BJ (cell line): ENCODE measurements around the gene DCST2. TPM values are rescaled to one million over a fixed set of nuclear protein-coding genes. Genes with fewer than 3 reads are reported as not detected.

ENCODE experiments used
- CTCF ChIA-PET: fragments of 350-600 bp; formaldehyde crosslinking; extraction: SDS; loops from one replicate; lab custom pipeline; 2021; ENCODE audit warnings: antibody characterized with exemption, inconsistent platforms; lab: Yijun Ruan, JAX
- POLR2A ChIA-PET: fragments of 300-600 bp; sonication (Branson Sonifier 250); formaldehyde crosslinking; extraction: SDS; loops from one replicate; lab custom pipeline; 2021; ENCODE audit warnings: antibody characterized with exemption; lab: Charles Lee
- DNase-seq: peaks from one replicate; pipeline ENCODE4 v3.0.0-alpha.2; 2011; ENCODE audit warnings: low read depth
- H3K27me3 ChIP-seq: 2 replicates; pipeline ENCODE4 v1.6.0; 2011; ENCODE audit warnings: low read length; ENCODE audit not compliant: control insufficient read depth, insufficient read depth
- H3K36me3 ChIP-seq: 2 replicates; pipeline ENCODE4 v1.5.1; 2011; ENCODE audit warnings: low read length; ENCODE audit not compliant: control insufficient read depth, insufficient read depth
- H3K4me3 ChIP-seq: 2 replicates; pipeline ENCODE4 v1.5.1; 2011; ENCODE audit warnings: low read depth, mild to moderate bottlenecking, control low read depth, low read length
- CTCF ChIP-seq: IDR thresholded peaks from 2 replicates; pipeline ENCODE4 v1.5.1; 2011; ENCODE audit warnings: low read depth, mild to moderate bottlenecking, control low read depth, inconsistent platforms, low read length, moderate library complexity; ENCODE audit not compliant: insufficient read depth
- polyA plus RNA-seq: library from polyadenylated mRNA; depleted of rRNA; stranded (reverse); fragments of >200 nt; gene quantifications from 2 replicates; pipeline ENCODE4 v1.2.3, GENCODE V29; 2011

The DCST2 gene
- polyA plus RNA-seq, 1 experiment: 0.38 TPM

- ChIA-PET CTCF (interaction anchor here (0.7 to 6.9 kb wide), 2 partner anchors 12 to 15 kb away, joined by 3 to 31 read pairs; no protein-coding TSS in a partner anchor), POLR2A (no interaction called here)
- no peak overlapping the region for H3K4me3 ChIP-seq
- H3K27me3 ChIP-seq: 0 out of 2 replicates have a peak, but pooled peaks cover 1% of the 10 kb centered on the region
- no peak for TF ChIP-seq CTCF
- H3K36me3 ChIP-seq: no peaks in the 10 kb centered on the region
- no peak for DNase-seq
Measured at GRCh38 chr1:155029513-155030242, 3.9 kb downstream of the DCST2 start.

GRCh38 chr1:155026588-155026987 lies 7.0 kb downstream of the DCST2 start:
- H3K27me3 ChIP-seq: no peaks in the 10 kb centered on the region
- no peaks in the 10 kb centered on the region for H3K36me3 ChIP-seq
- no peak for DNase-seq
- no peak overlapping the region for H3K4me3 ChIP-seq
- no peak for TF ChIP-seq CTCF
- ChIA-PET CTCF (interaction anchor here (1.0 to 1.5 kb wide), 2 partner anchors 10 to 12 kb away, joined by 3 to 4 read pairs; no protein-coding TSS in a partner anchor), POLR2A (no interaction called here)

GRCh38 chr1:155026154-155026553 lies 7.4 kb downstream of the DCST2 start:
- POLR2A ChIA-PET: no interaction called here

GRCh38 chr1:155024315-155024714 lies 9.3 kb downstream of the DCST2 start:
- H3K36me3 ChIP-seq: no peaks in the 10 kb centered on the region
- TF ChIP-seq CTCF: no peak
- H3K4me3 ChIP-seq: no peak overlapping the region
- POLR2A ChIA-PET: no interaction called here
- no peaks in the 10 kb centered on the region for H3K27me3 ChIP-seq
- CTCF ChIA-PET: no interaction called here
- no peak for DNase-seq

More at GRCh38 chr1:155026154-155026553, 7.4 kb downstream of the DCST2 start:
- DNase-seq: no peak
- Histone ChIP-seq H3K27me3 (no peaks in the 10 kb centered on the region), H3K36me3 (no peaks in the 10 kb centered on the region), H3K4me3 (no peak overlapping the region)
- TF ChIP-seq CTCF: no peak
- CTCF ChIA-PET: interaction anchor here (1.0 to 1.5 kb wide), 2 partner anchors 10 to 12 kb away, joined by 3 to 4 read pairs; no protein-coding TSS in a partner anchor

GRCh38 chr1:155023627-155024026 lies 10.0 kb downstream of the DCST2 start:
- H3K36me3 ChIP-seq: no peaks in the 10 kb centered on the region
- TF ChIP-seq CTCF: no peak
- ChIA-PET POLR2A (no interaction called here), CTCF (interaction anchor here (0.6 to 1.5 kb wide), 5 partner anchors 8 to 34 kb away, joined by 3 to 4 read pairs (median 3); no protein-coding TSS in a partner anchor)
- no peaks in the 10 kb centered on the region for H3K27me3 ChIP-seq
- DNase-seq: no peak
- no peak overlapping the region for H3K4me3 ChIP-seq
